Measurements from ENCODE around the gene ZNF524.

DNA sequence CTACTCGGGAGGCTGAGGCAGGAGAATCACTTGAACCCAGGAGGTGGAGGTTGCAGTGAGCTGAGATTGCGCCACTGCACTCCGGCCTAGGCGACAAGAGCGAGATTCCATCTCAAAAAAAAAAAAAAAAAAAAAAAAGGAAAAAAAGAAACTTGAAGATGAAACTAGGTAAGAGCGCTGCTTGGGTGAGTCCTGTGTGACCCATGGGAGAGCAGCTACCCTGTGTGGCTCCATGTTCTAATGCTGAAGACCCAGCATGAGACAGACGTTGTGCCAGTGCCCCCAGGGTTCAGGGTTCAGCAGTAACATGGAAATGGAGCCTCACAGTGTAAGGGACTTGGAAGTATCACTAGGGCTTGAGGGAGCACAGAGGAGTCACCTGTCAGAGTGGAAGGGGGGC lies 18.3 kb downstream of the ZNF524 start:
- TF ChIP-seq, protein P1, sequence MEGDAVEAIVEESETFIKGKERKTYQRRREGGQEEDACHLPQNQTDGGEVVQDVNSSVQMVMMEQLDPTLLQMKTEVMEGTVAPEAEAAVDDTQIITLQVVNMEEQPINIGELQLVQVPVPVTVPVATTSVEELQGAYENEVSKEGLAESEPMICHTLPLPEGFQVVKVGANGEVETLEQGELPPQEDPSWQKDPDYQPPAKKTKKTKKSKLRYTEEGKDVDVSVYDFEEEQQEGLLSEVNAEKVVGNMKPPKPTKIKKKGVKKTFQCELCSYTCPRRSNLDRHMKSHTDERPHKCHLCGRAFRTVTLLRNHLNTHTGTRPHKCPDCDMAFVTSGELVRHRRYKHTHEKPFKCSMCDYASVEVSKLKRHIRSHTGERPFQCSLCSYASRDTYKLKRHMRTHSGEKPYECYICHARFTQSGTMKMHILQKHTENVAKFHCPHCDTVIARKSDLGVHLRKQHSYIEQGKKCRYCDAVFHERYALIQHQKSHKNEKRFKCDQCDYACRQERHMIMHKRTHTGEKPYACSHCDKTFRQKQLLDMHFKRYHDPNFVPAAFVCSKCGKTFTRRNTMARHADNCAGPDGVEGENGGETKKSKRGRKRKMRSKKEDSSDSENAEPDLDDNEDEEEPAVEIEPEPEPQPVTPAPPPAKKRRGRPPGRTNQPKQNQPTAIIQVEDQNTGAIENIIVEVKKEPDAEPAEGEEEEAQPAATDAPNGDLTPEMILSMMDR (IDR thresholded peaks at IDR 0.05; ENCODE audit: insufficient read depth, low read depth, low read length), result no peak
- no peak for TF ChIP-seq EZH2 (IDR thresholded peaks at IDR 0.05; ENCODE audit: insufficient read depth, low read length)
